SK-N-SH (cell line): ENCODE results near the gene P2RX4. TPM values are rescaled to one million over a fixed set of nuclear protein-coding genes. Genes with fewer than 3 reads are reported as not detected.
A peak's percentile ranks its signal among the peaks of the same experiment; 100 is the strongest.

Experiments
- CTCF ChIA-PET: fragments of 300-600, 350-600 bp; formaldehyde crosslinking; extraction: SDS; loops from one replicate; lab custom pipeline; 2021; lab: Yijun Ruan, JAX
- POLR2A ChIA-PET: fragments of 350-600 bp; sonication (Branson Sonifier 250); formaldehyde crosslinking; extraction: SDS; loops from one replicate; lab custom pipeline; 2020; ENCODE audit warnings: antibody characterized with exemption, inconsistent platforms; lab: Yijun Ruan, JAX
- DNase-seq: peaks from one replicate; pipeline ENCODE4 v3.0.0; 2012
- H2AFZ ChIP-seq: fragments of 200-600 bp; sonication (generic); 2 replicates; pipeline ENCODE4 v1.8.1; 2016; ENCODE audit warnings: antibody characterized with exemption, mild to moderate bottlenecking, low read depth
- H3F3A ChIP-seq: fragments of 200-600 bp; sonication (generic); replicated peaks from 2 replicates; pipeline ENCODE3; 2016; ENCODE audit warnings: antibody characterized with exemption, mild to moderate bottlenecking; ENCODE audit not compliant: insufficient read depth
- H3K27ac ChIP-seq, 2 experiments: fragments of 200-500 bp in 1 of 2; fragments of 200-600 bp in 1 of 2; sonication (Bioruptor generic) in 1 of 2; sonication (generic), shearing (Covaris generic) in 1 of 2; 2 replicates each; pipeline versions ENCODE4 v1.5.1 to v1.6.1; 2014 to 2016; ENCODE audit warnings: low read depth in 2 of 2, inconsistent platforms in 1 of 2, low read length in 1 of 2, mild to moderate bottlenecking in 1 of 2, mixed read lengths in 1 of 2
- H3K27me3 ChIP-seq: fragments of 200-600 bp; sonication (generic), shearing (Covaris generic); 2 replicates; pipeline ENCODE4 v1.6.1; 2016; ENCODE audit warnings: mixed run types; ENCODE audit not compliant: insufficient read depth
- H3K36me3 ChIP-seq, 2 experiments: fragments of 200-500 bp in 1 of 2; fragments of 200-600 bp in 1 of 2; sonication (Bioruptor generic) in 1 of 2; sonication (generic) in 1 of 2; replicated peaks in 1 of 2; 2 replicates each; pipeline versions ENCODE3 to v1.5.1; 2014 to 2016; ENCODE audit warnings: low read length in 1 of 2, mild to moderate bottlenecking in 1 of 2; ENCODE audit not compliant: insufficient read depth in 2 of 2, control insufficient read depth in 1 of 2
- H3K4me1 ChIP-seq, 2 experiments: fragments of 200-500 bp in 1 of 2; fragments of 200-600 bp in 1 of 2; sonication (Bioruptor generic) in 1 of 2; sonication (generic), shearing (Covaris generic) in 1 of 2; 2 replicates each; pipeline versions ENCODE4 v1.5.1 to v1.6.1; 2014 to 2016; ENCODE audit warnings: low read depth in 1 of 2, low read length in 1 of 2, mixed run types in 1 of 2; ENCODE audit not compliant: insufficient read depth in 2 of 2, control insufficient read depth in 1 of 2
- H3K4me2 ChIP-seq: fragments of 200-600 bp; sonication (generic), shearing (Covaris generic); 2 replicates; pipeline ENCODE4 v1.6.1; 2017; ENCODE audit warnings: mixed run types
- H3K4me3 ChIP-seq, 2 experiments: fragments of 200-500 bp in 1 of 2; fragments of 200-600 bp in 1 of 2; sonication (Bioruptor generic) in 1 of 2; sonication (generic), shearing (Covaris generic) in 1 of 2; 2 replicates each; pipeline versions ENCODE4 v1.5.1 to v1.8.1; 2014 to 2016; ENCODE audit warnings: low read depth in 2 of 2, inconsistent platforms in 1 of 2, low read length in 1 of 2, mild to moderate bottlenecking in 1 of 2, mixed read lengths in 1 of 2, moderate library complexity in 1 of 2
- H3K79me2 ChIP-seq: fragments of 200-600 bp; sonication (generic); 2 replicates; pipeline ENCODE4 v1.8.1; 2017; ENCODE audit warnings: mild to moderate bottlenecking; ENCODE audit not compliant: insufficient read depth
- H3K9ac ChIP-seq: fragments of 200-600 bp; sonication (generic); 2 replicates; pipeline ENCODE4 v1.6.1; 2017; ENCODE audit warnings: mixed run types
- H3K9me2 ChIP-seq: fragments of 200-600 bp; sonication (generic); 2 replicates; pipeline ENCODE4 v1.6.1; 2017; ENCODE audit warnings: mixed run types
- H3K9me3 ChIP-seq: fragments of 200-600 bp; sonication (generic); 2 replicates; pipeline ENCODE4 v1.6.1; 2017; ENCODE audit warnings: mixed run types, mild to moderate bottlenecking, moderate library complexity
- H4K20me1 ChIP-seq: fragments of 200-600 bp; sonication (generic); 2 replicates; pipeline ENCODE4 v1.6.1; 2017; ENCODE audit warnings: mild to moderate bottlenecking, mixed run types; ENCODE audit not compliant: insufficient read depth
- CHD2 ChIP-seq: fragments of 150-350 bp; IDR thresholded peaks from 2 replicates; pipeline ENCODE4 v1.6.1; 2018; ENCODE audit warnings: low read length; ENCODE audit not compliant: partially characterized antibody
- EZH2phosphoT487 ChIP-seq: fragments of 200-600 bp; sonication (generic); IDR thresholded peaks from 2 replicates; pipeline ENCODE4 v1.6.1; 2017; ENCODE audit warnings: low read depth, mixed run types, mild to moderate bottlenecking, antibody characterized with exemption, moderate library complexity, borderline replicate concordance
- FOXM1 ChIP-seq: IDR thresholded peaks from 2 replicates; pipeline ENCODE4 v1.4.0; 2012; ENCODE audit warnings: low read depth, mild to moderate bottlenecking
- GABPA ChIP-seq: IDR thresholded peaks from 2 replicates; pipeline ENCODE4 v1.4.0; 2012; ENCODE audit warnings: low read depth, mild to moderate bottlenecking
- MEF2A ChIP-seq: IDR thresholded peaks from 2 replicates; pipeline ENCODE4 v1.4.0; 2012; ENCODE audit warnings: low read depth, borderline replicate concordance
- NFIC ChIP-seq: IDR thresholded peaks from 2 replicates; pipeline ENCODE4 v1.4.0; 2012; ENCODE audit warnings: borderline replicate concordance
- PBX3 ChIP-seq: IDR thresholded peaks from 2 replicates; pipeline ENCODE4; 2012
- RAD21 ChIP-seq: IDR thresholded peaks from 2 replicates; pipeline ENCODE4 v1.6.1; 2012; ENCODE audit warnings: mild to moderate bottlenecking, low read length
- RCOR1 ChIP-seq: fragments of 150-350 bp; IDR thresholded peaks from 2 replicates; pipeline ENCODE4 v1.6.1; 2017; ENCODE audit warnings: antibody characterized with exemption, low read length
- REST ChIP-seq: IDR thresholded peaks from 2 replicates; pipeline ENCODE4 v1.6.1; 2012; ENCODE audit warnings: mild to moderate bottlenecking, low read depth, low read length, moderate library complexity
- RXRA ChIP-seq: IDR thresholded peaks from 2 replicates; pipeline ENCODE4 v1.4.0; 2012; ENCODE audit warnings: low read depth, mild to moderate bottlenecking, borderline replicate concordance
- SIN3A ChIP-seq: IDR thresholded peaks from 2 replicates; pipeline ENCODE4 v1.6.1; 2012; ENCODE audit warnings: low read depth, mild to moderate bottlenecking, low read length, moderate library complexity, borderline replicate concordance
- TAF1 ChIP-seq: IDR thresholded peaks from 2 replicates; pipeline ENCODE4 v1.6.1; 2012; ENCODE audit warnings: low read depth, mild to moderate bottlenecking, low read length, moderate library complexity, borderline replicate concordance
- TEAD4 ChIP-seq: IDR thresholded peaks from 2 replicates; pipeline ENCODE4 v1.4.0; 2012; ENCODE audit warnings: mild to moderate bottlenecking, borderline replicate concordance; ENCODE audit not compliant: insufficient read depth
- WGBS: methylation state at CpG from one replicate; pipeline ENCODE4 v1.1.6; 2017; ENCODE audit warnings: low lambda C conversion rate; 5-methylcytosine and 5-hydroxymethylcytosine counted together
- polyA plus RNA-seq, 3 experiments: library from polyadenylated mRNA; depleted of rRNA; stranded (reverse); fragments of >200 nt; gene quantifications; 2 replicates each; pipeline ENCODE4 v1.2.3, GENCODE V29; 2012
- TF ChIP-seq, protein P1 (sequence below): fragments of 200-600 bp; sonication (generic); IDR thresholded peaks from 2 replicates; pipeline ENCODE4 v1.6.1; 2017; ENCODE audit warnings: antibody characterized with exemption, mild to moderate bottlenecking, moderate library complexity

P2RX4 gene
- polyA plus RNA-seq, 1 of the 3 experiments (the other 2 are of a cell fraction) = 32.2 TPM

DNA sequence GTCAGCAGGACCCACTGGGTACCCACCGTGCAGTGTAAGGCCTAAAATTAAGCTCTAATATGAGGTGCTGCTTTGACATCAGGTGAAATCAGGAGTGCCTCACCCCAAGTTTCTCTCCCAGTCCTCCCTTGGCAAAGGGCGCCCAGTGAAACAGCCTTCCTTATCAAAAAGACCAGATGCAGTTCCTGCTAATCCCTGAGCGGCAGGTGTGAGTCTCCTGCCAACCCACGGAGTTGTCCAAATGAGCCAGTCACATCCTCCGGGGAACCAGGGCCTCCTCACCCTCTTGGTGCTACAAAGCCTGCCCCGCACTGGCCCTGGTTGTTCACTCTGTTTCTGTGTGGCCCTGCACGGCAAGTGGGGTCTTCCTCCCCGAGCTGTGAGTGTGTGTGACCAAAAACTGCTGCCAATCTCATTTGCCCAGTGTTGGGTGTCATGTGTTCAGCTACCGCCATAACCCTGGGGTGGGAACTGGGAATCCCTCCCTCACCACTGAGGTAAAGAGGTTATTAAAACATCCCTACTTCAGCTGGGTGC lies 20.2 kb upstream of the P2RX4 start:
- H3K9me3 ChIP-seq = no peaks in the 10 kb centered on the region
- H3K9me2 ChIP-seq = no peaks in the 10 kb centered on the region
- CTCF ChIA-PET = interaction anchor here (1.1 kb wide), 1 partner anchor 80 kb away, joined by 3 read pairs; no protein-coding TSS in a partner anchor
- H3K79me2 ChIP-seq = no peaks in the 10 kb centered on the region
- DNase-seq = no peak
- no peak overlapping the region for H2AFZ ChIP-seq
- peaks cover 0 to 8% of the 10 kb centered on the region in 2 experiments; a peak in 1 of 4 replicates for H3K4me1 ChIP-seq
- no peaks in the 10 kb centered on the region for H3K27me3 ChIP-seq
- H3K36me3 ChIP-seq = no peaks in the 10 kb centered on the region
- H4K20me1 ChIP-seq = no peaks in the 10 kb centered on the region
- H3K4me2 ChIP-seq = no peak overlapping the region
- TF ChIP-seq RCOR1 (no peak), GABPA (no peak), REST (no peak), CHD2 (no peak), MEF2A (no peak), TEAD4 (no peak), TAF1 (no peak), EZH2phosphoT487 (no peak), RAD21 (no peak), FOXM1 (no peak), RXRA (no peak), SIN3A (no peak), PBX3 (no peak), NFIC (no peak)
- TF ChIP-seq, protein P1, sequence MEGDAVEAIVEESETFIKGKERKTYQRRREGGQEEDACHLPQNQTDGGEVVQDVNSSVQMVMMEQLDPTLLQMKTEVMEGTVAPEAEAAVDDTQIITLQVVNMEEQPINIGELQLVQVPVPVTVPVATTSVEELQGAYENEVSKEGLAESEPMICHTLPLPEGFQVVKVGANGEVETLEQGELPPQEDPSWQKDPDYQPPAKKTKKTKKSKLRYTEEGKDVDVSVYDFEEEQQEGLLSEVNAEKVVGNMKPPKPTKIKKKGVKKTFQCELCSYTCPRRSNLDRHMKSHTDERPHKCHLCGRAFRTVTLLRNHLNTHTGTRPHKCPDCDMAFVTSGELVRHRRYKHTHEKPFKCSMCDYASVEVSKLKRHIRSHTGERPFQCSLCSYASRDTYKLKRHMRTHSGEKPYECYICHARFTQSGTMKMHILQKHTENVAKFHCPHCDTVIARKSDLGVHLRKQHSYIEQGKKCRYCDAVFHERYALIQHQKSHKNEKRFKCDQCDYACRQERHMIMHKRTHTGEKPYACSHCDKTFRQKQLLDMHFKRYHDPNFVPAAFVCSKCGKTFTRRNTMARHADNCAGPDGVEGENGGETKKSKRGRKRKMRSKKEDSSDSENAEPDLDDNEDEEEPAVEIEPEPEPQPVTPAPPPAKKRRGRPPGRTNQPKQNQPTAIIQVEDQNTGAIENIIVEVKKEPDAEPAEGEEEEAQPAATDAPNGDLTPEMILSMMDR = no peak
- peak overlapping the region in 1 of 2 experiments; percentile 76; a peak in 1 of 4 replicates for H3K27ac ChIP-seq
- no peak overlapping the region for H3K9ac ChIP-seq
- H3K4me3 ChIP-seq = no peak overlapping the region
- H3F3A ChIP-seq = peaks cover 4% of the 10 kb centered on the region
- POLR2A ChIA-PET = no interaction called here
- 93% methylated on average over 9 of the region's 9 CpGs for WGBS
